ENCODE data around the gene NPM3.

DNA sequence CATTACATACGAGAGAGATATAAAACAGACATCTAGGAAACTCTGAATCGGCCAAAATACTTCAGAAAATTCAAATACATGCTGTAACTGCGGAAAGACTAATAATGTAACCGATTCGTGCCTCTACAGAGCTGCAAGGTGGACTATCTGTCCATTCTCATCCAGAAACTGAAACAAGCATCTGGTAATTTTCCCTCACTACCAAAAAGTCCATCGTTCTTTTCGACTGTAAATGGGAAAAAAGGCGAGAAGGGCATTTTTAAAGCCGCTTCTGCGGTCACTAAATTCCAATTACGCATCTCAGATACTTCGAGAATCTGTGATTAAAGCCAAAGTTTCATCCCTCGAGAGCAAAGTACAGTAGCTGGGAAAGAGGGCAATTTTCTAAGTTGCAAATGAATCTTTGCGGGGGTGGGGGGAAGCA lies 33.7 kb upstream of the NPM3 start:
- no peak for TF ChIP-seq MATR3 (CRISPR knock-in tag; IDR thresholded peaks at IDR 0.05)
- TF ChIP-seq EP300 (IDR thresholded peaks at IDR 0.05; ENCODE audit: low read depth in 2 of 2, low read length in 2 of 2): no peak
- TF ChIP-seq EP300 (CRISPR knock-in tag; IDR thresholded peaks at IDR 0.05; ENCODE audit: borderline replicate concordance): no peak
- no peak for TF ChIP-seq ZNF263 (CRISPR knock-in tag; IDR thresholded peaks at IDR 0.05)
- no peak for TF ChIP-seq ZNF644 (CRISPR knock-in tag; IDR thresholded peaks at IDR 0.05; ENCODE audit: low read depth)
- TF ChIP-seq, protein P1, sequence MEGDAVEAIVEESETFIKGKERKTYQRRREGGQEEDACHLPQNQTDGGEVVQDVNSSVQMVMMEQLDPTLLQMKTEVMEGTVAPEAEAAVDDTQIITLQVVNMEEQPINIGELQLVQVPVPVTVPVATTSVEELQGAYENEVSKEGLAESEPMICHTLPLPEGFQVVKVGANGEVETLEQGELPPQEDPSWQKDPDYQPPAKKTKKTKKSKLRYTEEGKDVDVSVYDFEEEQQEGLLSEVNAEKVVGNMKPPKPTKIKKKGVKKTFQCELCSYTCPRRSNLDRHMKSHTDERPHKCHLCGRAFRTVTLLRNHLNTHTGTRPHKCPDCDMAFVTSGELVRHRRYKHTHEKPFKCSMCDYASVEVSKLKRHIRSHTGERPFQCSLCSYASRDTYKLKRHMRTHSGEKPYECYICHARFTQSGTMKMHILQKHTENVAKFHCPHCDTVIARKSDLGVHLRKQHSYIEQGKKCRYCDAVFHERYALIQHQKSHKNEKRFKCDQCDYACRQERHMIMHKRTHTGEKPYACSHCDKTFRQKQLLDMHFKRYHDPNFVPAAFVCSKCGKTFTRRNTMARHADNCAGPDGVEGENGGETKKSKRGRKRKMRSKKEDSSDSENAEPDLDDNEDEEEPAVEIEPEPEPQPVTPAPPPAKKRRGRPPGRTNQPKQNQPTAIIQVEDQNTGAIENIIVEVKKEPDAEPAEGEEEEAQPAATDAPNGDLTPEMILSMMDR (CRISPR knock-in tag; IDR thresholded peaks at IDR 0.05): no peak
- TF ChIP-seq MAX (IDR thresholded peaks at IDR 0.05): no peak
- no peak for TF ChIP-seq ZNF878 (CRISPR knock-in tag; IDR thresholded peaks at IDR 0.05)
- TF ChIP-seq POLR2A (IDR thresholded peaks at IDR 0.05; ENCODE audit: insufficient read depth in 1 of 2, low read depth in 2 of 2, low read length in 2 of 2): no peak
- TF ChIP-seq HCFC1 (IDR thresholded peaks at IDR 0.05; ENCODE audit: low read depth, low read length): no peak
- TF ChIP-seq, protein P2, sequence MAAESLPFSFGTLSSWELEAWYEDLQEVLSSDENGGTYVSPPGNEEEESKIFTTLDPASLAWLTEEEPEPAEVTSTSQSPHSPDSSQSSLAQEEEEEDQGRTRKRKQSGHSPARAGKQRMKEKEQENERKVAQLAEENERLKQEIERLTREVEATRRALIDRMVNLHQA (CRISPR knock-in tag; IDR thresholded peaks at IDR 0.05): no peak
- no peak for TF ChIP-seq SUZ12 (IDR thresholded peaks at IDR 0.05; ENCODE audit: low read depth, low read length)
- no peak for TF ChIP-seq ZNF737 (CRISPR knock-in tag; IDR thresholded peaks at IDR 0.05; ENCODE audit: borderline replicate concordance)
- TF ChIP-seq FOSL2 (CRISPR knock-in tag; IDR thresholded peaks at IDR 0.05): no peak

Measured in HepG2 (cell line).